CD4-positive, alpha-beta T cell (primary cell): ENCODE results near the gene AP3B1. TPM values are rescaled to one million over a fixed set of nuclear protein-coding genes. Genes with fewer than 3 reads are reported as not detected.

Source experiments
- ATAC-seq: fragments of 200-7000 bp; cut with Tn5 transposase; one replicate; pipeline ENCODE4 v1.10.0; 2022; ENCODE audit warnings: mild to moderate bottlenecking; ENCODE audit not compliant: poor library complexity
- CTCF ChIA-PET: fragments of 350-600 bp; sonication (Branson Sonifier 250); formaldehyde crosslinking; loops from one replicate; lab custom pipeline; 2021; ENCODE audit warnings: antibody characterized with exemption, inconsistent platforms; lab: Charles Lee
- POLR2A ChIA-PET: fragments of 350-600 bp; sonication (Branson Sonifier 250); formaldehyde crosslinking; loops from one replicate; lab custom pipeline; 2021; ENCODE audit warnings: antibody characterized with exemption, inconsistent platforms; lab: Charles Lee
- DNase-seq, 14 experiments: peaks; one replicate each; pipeline ENCODE4 v3.0.0-alpha.2; 2013 to 2020; ENCODE audit warnings: mixed read lengths in 2 of 14
- H3K27ac ChIP-seq, 2 donors: one replicate each; pipeline versions ENCODE4 v1.5.1 to v1.7.0; 2013; ENCODE audit warnings: low read length in 2 of 2, low read depth in 1 of 2, mild to moderate bottlenecking in 1 of 2
- H3K27me3 ChIP-seq, 2 experiments: 1 replicate in 1 of 2; 2 replicates in 1 of 2; pipeline versions ENCODE4 v1.6.1 to v1.7.0; 2013; ENCODE audit warnings: low read length in 2 of 2, control low read depth in 1 of 2, mild to moderate bottlenecking in 1 of 2, moderate library complexity in 1 of 2; ENCODE audit not compliant: insufficient read depth in 2 of 2, control insufficient read depth in 1 of 2
- H3K36me3 ChIP-seq: one replicate; pipeline ENCODE4 v1.6.1; 2013; ENCODE audit warnings: low read length, control low read depth; ENCODE audit not compliant: insufficient read depth
- H3K4me1 ChIP-seq: one replicate; pipeline ENCODE4 v1.6.1; 2013; ENCODE audit warnings: low read length, control low read depth; ENCODE audit not compliant: insufficient read depth
- H3K4me3 ChIP-seq: one replicate; pipeline ENCODE4 v1.5.1; 2013; ENCODE audit warnings: mild to moderate bottlenecking, low read length, moderate library complexity
- H3K9me3 ChIP-seq, 2 experiments: 1 replicate in 1 of 2; 2 replicates in 1 of 2; pipeline versions ENCODE4 v1.6.1 to v1.7.0; 2013; ENCODE audit warnings: low read length in 2 of 2, mild to moderate bottlenecking in 2 of 2, control low read depth in 1 of 2, moderate library complexity in 1 of 2; ENCODE audit not compliant: control insufficient read depth in 1 of 2, insufficient read depth in 1 of 2
- H3K27ac Mint-ChIP-seq: one replicate; pipeline ENCODE4 v1.8.0; 2020; ENCODE audit warnings: mixed read lengths
- H3K27me3 Mint-ChIP-seq: one replicate; pipeline ENCODE4 v1.8.0; 2021; ENCODE audit warnings: mixed read lengths
- H3K36me3 Mint-ChIP-seq: one replicate; pipeline ENCODE4 v1.8.0; 2021; ENCODE audit warnings: low read depth, mixed read lengths
- H3K4me1 Mint-ChIP-seq: one replicate; pipeline ENCODE4 v1.8.0; 2021; ENCODE audit warnings: low read depth, mixed read lengths
- H3K4me3 Mint-ChIP-seq: one replicate; pipeline ENCODE4 v1.8.0; 2020; ENCODE audit warnings: mild to moderate bottlenecking, mixed read lengths
- H3K9me3 Mint-ChIP-seq: one replicate; pipeline ENCODE4 v1.8.0; 2020; ENCODE audit warnings: mixed read lengths
- intact Hi-C, 2 experiments: fragments of 100-400 bp; cut with DNase I in 1 of 2; cut with micrococcal nuclease in 1 of 2; formaldehyde crosslinking; loops; one replicate each; pipeline versions ENCODE4 v1.15.1 to v1.9.0; 2023 to 2025; cut with DNase I, micrococcal nuclease
- total RNA-seq, 174 experiments: library from RNA in 2 of 174; stranded (reverse) in 2 of 174; gene quantifications; one replicate each; pipeline ENCODE4 v1.2.3 and lab custom pipeline; 2021 to 2026
- TF ChIP-seq, protein P1 (sequence below): fragments of 200-600 bp; IDR thresholded peaks from one replicate; pipeline ENCODE4 v1.8.0; 2022; ENCODE audit warnings: antibody characterized with exemption, mild to moderate bottlenecking

AP3B1 gene
- total RNA-seq, 2 experiments from 2014 or later: 24.5 to 24.6 TPM

DNA sequence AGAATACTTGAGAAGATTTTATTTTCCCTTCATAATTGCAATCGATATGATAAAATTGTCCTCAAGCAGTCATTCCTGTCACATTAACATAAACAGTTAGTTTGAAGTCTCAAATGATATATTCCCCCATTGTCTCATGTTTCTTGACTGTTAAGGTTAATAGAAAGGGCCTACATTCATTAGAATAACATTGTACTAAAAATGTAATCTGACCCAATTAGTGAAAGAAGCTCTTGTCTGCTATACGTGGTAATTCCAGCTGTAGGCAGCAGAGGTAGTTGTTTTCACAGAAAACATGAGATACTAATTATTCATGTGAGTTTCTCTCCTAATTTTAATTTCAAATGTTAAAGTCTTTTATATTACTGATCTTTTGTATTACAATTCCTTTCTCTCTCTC, 25.9 kb upstream of the AP3B1 start:
- Mint-ChIP-seq H3K4me1 (no peaks in the 10 kb centered on the region), H3K27me3 (peaks cover 3% of the 10 kb centered on the region), H3K27ac (no peak overlapping the region), H3K4me3 (no peak overlapping the region), H3K36me3 (no peaks in the 10 kb centered on the region), H3K9me3 (no peaks in the 10 kb centered on the region)
- TF ChIP-seq, protein P1, sequence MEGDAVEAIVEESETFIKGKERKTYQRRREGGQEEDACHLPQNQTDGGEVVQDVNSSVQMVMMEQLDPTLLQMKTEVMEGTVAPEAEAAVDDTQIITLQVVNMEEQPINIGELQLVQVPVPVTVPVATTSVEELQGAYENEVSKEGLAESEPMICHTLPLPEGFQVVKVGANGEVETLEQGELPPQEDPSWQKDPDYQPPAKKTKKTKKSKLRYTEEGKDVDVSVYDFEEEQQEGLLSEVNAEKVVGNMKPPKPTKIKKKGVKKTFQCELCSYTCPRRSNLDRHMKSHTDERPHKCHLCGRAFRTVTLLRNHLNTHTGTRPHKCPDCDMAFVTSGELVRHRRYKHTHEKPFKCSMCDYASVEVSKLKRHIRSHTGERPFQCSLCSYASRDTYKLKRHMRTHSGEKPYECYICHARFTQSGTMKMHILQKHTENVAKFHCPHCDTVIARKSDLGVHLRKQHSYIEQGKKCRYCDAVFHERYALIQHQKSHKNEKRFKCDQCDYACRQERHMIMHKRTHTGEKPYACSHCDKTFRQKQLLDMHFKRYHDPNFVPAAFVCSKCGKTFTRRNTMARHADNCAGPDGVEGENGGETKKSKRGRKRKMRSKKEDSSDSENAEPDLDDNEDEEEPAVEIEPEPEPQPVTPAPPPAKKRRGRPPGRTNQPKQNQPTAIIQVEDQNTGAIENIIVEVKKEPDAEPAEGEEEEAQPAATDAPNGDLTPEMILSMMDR: peak; percentile 54
- no peak overlapping the region for H3K27ac ChIP-seq
- H3K36me3 ChIP-seq: no peaks in the 10 kb centered on the region
- POLR2A ChIA-PET: interaction anchor here (0.7 kb wide), 1 partner anchor 983 kb away, joined by 4 read pairs; no protein-coding TSS in a partner anchor
- no peaks in the 10 kb centered on the region for H3K4me1 ChIP-seq
- CTCF ChIA-PET: interaction anchor here (1.0 to 1.6 kb wide), 2 partner anchors 40 to 812 kb away, joined by 3 to 4 read pairs; partner anchors contain the start of gene SCAMP1
- no peaks in the 10 kb centered on the region for H3K27me3 ChIP-seq
- H3K4me3 ChIP-seq: no peak overlapping the region
- intact Hi-C loops: loop anchor here (5.0 to 10.0 kb wide), 3 partner anchors 164 to 812 kb away; no protein-coding TSS in a partner anchor
- ATAC-seq: no peak
- peak in 4 of 14 experiments; percentile 7 to 40 (median 34) for DNase-seq
- H3K9me3 ChIP-seq: no peaks in the 10 kb centered on the region

DNA sequence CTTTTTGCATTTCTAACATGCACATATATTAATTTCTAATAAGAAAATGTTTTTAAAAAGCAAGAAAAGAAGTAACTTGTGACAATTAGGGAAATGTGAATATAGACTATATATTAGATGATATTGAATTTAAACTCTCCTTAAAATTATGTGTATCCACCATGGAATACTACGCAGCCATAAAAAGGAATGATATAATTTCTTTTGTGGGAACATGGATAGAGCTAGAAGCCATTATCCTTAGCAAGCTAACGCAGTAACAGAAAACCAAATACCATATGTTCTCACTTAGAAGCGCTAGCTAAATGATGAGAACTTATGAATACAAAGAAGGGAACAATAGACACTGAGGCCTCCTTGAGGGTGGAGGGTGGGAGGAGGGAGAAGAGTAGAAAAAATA, 23.8 kb upstream of the AP3B1 start:
- H3K36me3 Mint-ChIP-seq: no peaks in the 10 kb centered on the region
- CTCF ChIA-PET: no interaction called here

DNA sequence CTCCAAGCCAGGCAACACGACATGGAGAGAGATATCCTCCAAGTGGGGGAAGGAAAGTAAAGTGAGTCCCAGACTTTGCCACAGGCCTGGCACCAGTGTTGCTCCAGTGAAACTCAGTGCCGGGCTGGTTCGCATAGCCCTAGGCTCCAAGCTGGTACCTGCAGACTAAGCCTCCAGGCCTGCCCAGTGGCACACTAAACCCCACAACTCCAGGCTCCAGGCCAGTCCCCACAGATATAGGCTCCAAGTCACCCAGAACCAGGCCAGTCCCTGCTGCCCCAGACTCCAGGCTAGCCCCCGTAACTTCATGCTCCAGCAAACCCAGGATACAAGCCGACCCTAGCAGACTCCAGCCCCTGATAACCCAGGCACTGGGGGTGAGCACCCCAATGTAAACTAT, 23.0 kb upstream of the AP3B1 start:
- no peak overlapping the region for H3K27ac ChIP-seq
- ChIA-PET CTCF (interaction anchor here (1.3 kb wide), 1 partner anchor 17 kb away, joined by 4 read pairs; no protein-coding TSS in a partner anchor), POLR2A (no interaction called here)
- no peaks in the 10 kb centered on the region for H3K4me1 ChIP-seq
- no peak for ATAC-seq
- no peak overlapping the region for H3K4me3 ChIP-seq
- no peaks in the 10 kb centered on the region for H3K27me3 ChIP-seq
- Mint-ChIP-seq H3K4me1 (no peaks in the 10 kb centered on the region), H3K27ac (no peak overlapping the region), H3K36me3 (no peaks in the 10 kb centered on the region), H3K27me3 (peaks cover 6% of the 10 kb centered on the region), H3K4me3 (no peak overlapping the region), H3K9me3 (no peaks in the 10 kb centered on the region)
- no peaks in the 10 kb centered on the region for H3K36me3 ChIP-seq
- H3K9me3 ChIP-seq: no peaks in the 10 kb centered on the region
- no peak for DNase-seq
- TF ChIP-seq, protein P1: no peak
- intact Hi-C loops: no loop called here

More for the DNA sequence above, 23.8 kb upstream of the AP3B1 start:
- Mint-ChIP-seq H3K27me3 (no peaks in the 10 kb centered on the region), H3K27ac (no peak overlapping the region), H3K9me3 (no peaks in the 10 kb centered on the region), H3K4me1 (no peaks in the 10 kb centered on the region), H3K4me3 (no peak overlapping the region)
- POLR2A ChIA-PET: no interaction called here
- H3K4me1 ChIP-seq: no peaks in the 10 kb centered on the region
- TF ChIP-seq, protein P1: no peak
- no peak overlapping the region for H3K27ac ChIP-seq
- ATAC-seq: no peak
- no peaks in the 10 kb centered on the region for H3K9me3 ChIP-seq
- H3K27me3 ChIP-seq: no peaks in the 10 kb centered on the region
- no peaks in the 10 kb centered on the region for H3K36me3 ChIP-seq
- H3K4me3 ChIP-seq: no peak overlapping the region
- DNase-seq: no peak
- intact Hi-C loops: no loop called here
